CD1c-positive myeloid dendritic cell (primary cell): ENCODE results near the gene RIT1.

ENCODE experiments used
- DNase-seq: peaks from one replicate; pipeline ENCODE4 v3.0.0-alpha.2; 2016; ENCODE audit errors: extremely low spot score

RIT1 gene

GRCh38 chr1:155892796-155893195, 18.4 kb downstream of the RIT1 start:
- no peak for DNase-seq

GRCh38 chr1:155890251-155890650, 20.9 kb downstream of the RIT1 start:
- DNase-seq, result no peak

GRCh38 chr1:155889566-155889965, 21.6 kb downstream of the RIT1 start:
- DNase-seq, result no peak

GRCh38 chr1:155888481-155888880, 22.7 kb downstream of the RIT1 start:
- DNase-seq, result no peak

GRCh38 chr1:155884982-155885381, 26.2 kb downstream of the RIT1 start:
- no peak for DNase-seq

GRCh38 chr1:155884031-155884960, 26.9 kb downstream of the RIT1 start:
- no peak for DNase-seq

- no peak for DNase-seq
Observed at GRCh38 chr1:155882766-155883165, 28.4 kb downstream of the RIT1 start.

- DNase-seq, result no peak
Observed at GRCh38 chr1:155882235-155882634, 28.9 kb downstream of the RIT1 start.

- no peak for DNase-seq
Observed at GRCh38 chr1:155880950-155881349, 30.2 kb downstream of the RIT1 start.

GRCh38 chr1:155880251-155880650, 30.9 kb downstream of the RIT1 start:
- no peak for DNase-seq

- DNase-seq, result no peak
Observed at GRCh38 chr1:155877945-155878344, 33.2 kb downstream of the RIT1 start.

GRCh38 chr1:155873860-155874259, 37.3 kb downstream of the RIT1 start:
- no peak for DNase-seq

GRCh38 chr1:155872527-155872926, 38.6 kb downstream of the RIT1 start:
- DNase-seq, result no peak

- DNase-seq, result no peak
Observed at GRCh38 chr1:155871390-155871789, 39.8 kb downstream of the RIT1 start.

GRCh38 chr1:155867766-155868165, 43.4 kb downstream of the RIT1 start:
- no peak for DNase-seq

- DNase-seq, result no peak
Observed at GRCh38 chr1:155864393-155864792, 46.8 kb downstream of the RIT1 start.

GRCh38 chr1:155861896-155862295, 49.3 kb downstream of the RIT1 start:
- DNase-seq, result no peak

- no peak for DNase-seq
Observed at GRCh38 chr1:155860970-155861510, 50.1 kb downstream of the RIT1 start.

GRCh38 chr1:155859881-155860871, 51.0 kb downstream of the RIT1 start:
- peak; percentile 93 for DNase-seq

- peak; percentile 98 for DNase-seq
Observed at GRCh38 chr1:155859234-155859829, 51.8 kb downstream of the RIT1 start, which contains the start of gene SYT11. SYT11 (plus strand) TSS chr1:155859567; CDS start chr1:155859762, 195 bp downstream.

- DNase-seq, result peak; percentile 78
Observed at GRCh38 chr1:155858800-155859233, 52.3 kb downstream of the RIT1 start.
